ENCODE data around the gene NIPBL.
A peak's percentile ranks its signal among the peaks of the same experiment; 100 is the strongest.
"Not testable (repeated sequence)": the region's sequence is repeated elsewhere in the genome, so short reads cannot be mapped to it uniquely, and the experiment has no call there.

NIPBL gene, protein sequence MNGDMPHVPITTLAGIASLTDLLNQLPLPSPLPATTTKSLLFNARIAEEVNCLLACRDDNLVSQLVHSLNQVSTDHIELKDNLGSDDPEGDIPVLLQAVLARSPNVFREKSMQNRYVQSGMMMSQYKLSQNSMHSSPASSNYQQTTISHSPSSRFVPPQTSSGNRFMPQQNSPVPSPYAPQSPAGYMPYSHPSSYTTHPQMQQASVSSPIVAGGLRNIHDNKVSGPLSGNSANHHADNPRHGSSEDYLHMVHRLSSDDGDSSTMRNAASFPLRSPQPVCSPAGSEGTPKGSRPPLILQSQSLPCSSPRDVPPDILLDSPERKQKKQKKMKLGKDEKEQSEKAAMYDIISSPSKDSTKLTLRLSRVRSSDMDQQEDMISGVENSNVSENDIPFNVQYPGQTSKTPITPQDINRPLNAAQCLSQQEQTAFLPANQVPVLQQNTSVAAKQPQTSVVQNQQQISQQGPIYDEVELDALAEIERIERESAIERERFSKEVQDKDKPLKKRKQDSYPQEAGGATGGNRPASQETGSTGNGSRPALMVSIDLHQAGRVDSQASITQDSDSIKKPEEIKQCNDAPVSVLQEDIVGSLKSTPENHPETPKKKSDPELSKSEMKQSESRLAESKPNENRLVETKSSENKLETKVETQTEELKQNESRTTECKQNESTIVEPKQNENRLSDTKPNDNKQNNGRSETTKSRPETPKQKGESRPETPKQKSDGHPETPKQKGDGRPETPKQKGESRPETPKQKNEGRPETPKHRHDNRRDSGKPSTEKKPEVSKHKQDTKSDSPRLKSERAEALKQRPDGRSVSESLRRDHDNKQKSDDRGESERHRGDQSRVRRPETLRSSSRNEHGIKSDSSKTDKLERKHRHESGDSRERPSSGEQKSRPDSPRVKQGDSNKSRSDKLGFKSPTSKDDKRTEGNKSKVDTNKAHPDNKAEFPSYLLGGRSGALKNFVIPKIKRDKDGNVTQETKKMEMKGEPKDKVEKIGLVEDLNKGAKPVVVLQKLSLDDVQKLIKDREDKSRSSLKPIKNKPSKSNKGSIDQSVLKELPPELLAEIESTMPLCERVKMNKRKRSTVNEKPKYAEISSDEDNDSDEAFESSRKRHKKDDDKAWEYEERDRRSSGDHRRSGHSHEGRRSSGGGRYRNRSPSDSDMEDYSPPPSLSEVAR (N-terminal part only)

DNA sequence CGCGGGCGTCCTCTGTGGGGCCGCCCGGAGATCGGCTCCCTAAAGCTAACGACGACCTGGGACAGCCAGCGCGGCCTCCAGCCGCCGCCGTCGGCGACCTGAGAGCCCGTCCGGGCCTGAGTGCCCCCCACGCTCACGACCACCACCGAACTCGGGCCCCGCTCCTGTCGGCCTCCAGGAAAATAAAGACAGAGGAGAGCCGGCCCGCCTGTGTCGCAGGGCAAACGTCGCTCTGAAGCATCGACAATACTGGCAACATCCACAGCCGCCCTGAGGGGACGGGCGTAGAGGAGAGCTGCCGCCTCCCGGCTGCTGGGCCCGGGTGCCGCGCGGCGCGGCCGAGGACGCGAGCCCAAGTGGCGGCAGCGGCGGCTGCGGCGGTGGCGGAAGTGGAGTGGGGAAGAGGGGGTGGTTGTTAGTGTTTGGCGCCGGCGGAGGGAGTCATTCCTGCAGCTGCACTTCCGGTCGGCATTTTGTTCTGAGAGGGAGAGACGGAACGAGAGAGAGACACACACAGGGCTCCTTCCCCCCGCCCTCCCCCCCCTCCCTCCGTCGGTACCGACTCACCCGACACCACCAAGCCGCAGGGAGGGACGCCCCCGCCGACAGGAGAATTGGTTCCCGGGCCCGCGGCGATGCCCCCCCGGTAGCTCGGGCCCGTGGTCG lies at the start of gene NIPBL:
Gene NIPBL, plus strand, starts transcription at position 471 of the 666 bp plus-strand sequence. CDS start 76,928 bp downstream, outside the sequence.
- DNase-seq (ENCODE audit: low read depth), result peak; percentile 68

DNA sequence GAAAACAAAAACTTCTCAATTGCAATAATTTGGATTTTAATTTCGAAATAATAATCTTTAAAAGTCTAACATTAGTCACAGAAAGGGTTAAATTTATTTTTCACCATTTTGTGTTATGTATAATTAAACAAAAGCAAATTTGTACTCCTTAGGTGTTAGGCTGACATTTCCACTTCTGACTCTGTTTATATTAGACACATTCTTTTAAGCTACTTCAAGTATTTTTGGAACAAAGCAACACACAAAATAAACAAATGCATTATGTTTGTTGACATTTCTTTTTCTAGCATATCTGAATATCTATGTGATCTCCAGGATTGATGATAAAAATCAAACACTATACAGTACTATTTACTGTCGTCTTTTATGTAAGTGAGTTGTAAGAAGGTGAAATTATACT lies 44.3 kb upstream of the NIPBL start:
- no peak for DNase-seq (ENCODE audit: low read depth)

DNA sequence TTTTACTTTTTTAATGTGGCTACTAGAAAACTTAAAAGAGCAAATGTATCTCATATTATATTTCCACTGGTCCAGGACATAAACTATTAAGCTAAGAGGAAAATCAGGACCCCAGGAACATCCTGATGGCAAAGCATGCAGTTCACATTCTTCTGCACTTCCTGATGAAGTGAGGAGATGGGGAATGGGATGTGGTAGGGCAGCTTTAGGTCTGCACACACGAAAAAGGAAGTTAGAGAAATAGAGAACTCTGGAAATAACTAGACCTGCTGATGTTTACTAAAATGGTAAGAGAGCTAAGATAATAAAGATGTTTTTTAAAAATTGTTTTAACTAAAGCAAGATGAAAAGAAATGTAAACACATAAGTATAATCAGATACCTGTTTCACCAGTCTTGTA lies 39.7 kb upstream of the NIPBL start:
- DNase-seq (ENCODE audit: low read depth), result no peak

DNA sequence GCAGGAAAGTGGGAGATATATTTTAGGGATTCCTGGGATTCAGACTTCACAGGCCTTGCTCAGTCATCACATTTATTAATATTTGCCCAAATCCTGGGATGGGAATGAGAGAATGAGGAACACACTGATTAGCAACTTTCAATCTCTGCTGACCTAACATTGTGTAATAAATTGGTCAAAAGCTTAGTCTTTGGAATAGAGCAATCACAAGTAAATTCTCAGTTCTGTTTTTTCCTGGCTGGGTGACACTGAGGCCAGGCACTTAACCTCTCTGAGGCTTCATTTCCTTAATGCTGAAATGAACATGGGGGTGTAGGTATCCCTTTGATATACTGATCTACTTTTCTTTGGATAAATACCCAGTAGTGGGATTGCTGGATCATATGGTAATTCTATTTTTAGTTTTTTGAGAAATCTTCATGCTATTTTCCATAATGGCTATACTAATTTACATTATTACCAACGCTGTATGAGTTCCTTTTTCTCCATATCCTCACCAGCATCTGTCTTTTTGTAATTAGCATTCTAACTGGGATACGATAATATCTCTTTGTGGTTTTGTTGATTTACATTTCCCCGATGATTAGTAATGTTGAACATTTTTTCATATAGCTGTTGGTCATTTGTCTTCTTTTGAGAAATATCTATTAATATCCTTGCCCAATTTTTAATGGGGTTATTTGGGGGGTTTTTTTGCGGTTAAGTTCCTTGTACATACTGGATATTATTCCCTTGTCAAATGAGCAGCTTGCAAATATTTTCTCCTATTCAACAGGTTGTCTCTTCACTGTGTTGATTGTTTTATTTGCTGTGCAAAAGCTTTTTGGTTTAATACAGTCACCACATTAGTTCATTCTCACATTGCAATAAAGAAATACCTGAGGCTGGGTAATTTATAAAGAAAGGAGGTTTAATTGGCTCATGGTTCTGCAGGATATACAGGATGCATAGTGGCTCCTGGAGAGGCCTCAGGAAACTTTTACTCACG lies 36.8 kb upstream of the NIPBL start:
- no peak for DNase-seq (ENCODE audit: low read depth)

DNA sequence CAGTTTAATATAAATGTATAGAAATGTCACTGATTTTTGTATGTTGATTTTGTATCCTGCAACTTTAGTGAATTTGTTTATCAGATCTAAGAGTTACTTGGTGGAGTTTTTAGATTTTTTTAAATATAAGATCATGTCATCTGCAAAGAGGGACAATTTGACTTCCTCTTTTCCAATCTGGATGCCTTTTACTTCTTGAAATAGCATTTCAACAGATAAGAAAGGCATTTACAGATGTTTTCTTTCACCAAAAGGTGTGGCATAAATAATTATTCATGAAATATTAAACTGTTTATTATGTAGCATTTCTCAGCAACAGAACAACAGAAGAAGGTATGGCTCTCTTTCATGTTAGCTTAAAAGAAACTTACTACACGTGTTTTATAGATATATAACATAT lies 34.9 kb upstream of the NIPBL start:
- DNase-seq (ENCODE audit: low read depth), result no peak

DNA sequence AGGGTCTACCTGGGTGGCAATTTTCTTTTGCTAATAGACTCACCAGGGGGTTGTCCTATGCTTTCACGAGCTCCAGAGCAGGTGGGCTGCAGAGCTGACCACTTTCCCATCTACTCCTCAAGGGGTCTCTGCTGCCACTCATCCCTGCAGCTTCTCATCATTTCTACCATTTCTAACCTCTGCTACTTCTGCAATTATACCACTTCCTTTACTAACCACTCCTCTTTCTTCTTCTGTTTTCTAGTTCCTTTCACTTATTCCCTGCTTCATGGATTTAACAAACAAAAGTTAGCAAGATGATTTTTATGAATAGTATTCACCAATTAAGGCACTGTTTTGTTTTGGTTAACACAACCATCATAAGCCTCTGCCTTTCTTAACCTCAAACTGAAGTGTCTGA lies 34.5 kb upstream of the NIPBL start:
- no peak for DNase-seq (ENCODE audit: low read depth)

DNA sequence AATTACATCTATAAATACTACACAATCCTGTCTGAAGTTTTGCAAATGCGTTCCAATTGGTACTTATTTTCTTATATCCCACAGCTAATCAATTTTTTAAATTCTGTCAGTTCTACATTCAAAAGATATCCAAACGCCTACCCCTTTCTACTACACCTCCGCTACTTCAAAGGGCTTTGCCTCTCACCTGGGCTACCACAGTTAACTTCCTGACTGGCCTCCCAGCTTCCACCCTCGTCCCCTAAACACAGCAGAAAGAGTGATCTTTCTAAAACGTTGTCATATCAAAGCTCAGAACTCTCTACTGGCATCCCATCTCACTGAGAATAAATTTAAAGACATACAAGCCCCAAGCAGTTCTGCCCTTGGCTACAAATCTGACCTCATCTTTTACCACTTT lies 32.3 kb upstream of the NIPBL start:
- DNase-seq (ENCODE audit: low read depth), result no peak

DNA sequence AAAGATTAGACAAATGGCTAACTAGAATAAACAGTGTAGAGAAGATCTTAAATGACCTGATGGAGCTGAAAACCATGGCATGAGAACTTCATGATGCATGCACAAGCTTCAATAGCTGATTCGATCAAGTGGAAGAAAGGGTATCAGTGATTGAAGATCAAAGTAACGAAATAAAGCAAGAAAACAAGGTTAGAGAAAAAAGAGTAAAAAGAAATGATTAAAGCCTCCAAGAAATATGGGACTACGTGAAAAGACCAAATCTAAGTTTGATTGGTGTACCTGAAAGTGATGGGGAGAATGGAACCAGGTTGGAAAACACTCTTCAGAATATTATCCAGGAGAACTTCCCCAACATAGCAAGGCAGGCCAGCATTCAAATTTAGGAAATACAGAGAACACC lies 28.0 kb upstream of the NIPBL start:
- not testable (repeated sequence) for DNase-seq (ENCODE audit: low read depth)

DNA sequence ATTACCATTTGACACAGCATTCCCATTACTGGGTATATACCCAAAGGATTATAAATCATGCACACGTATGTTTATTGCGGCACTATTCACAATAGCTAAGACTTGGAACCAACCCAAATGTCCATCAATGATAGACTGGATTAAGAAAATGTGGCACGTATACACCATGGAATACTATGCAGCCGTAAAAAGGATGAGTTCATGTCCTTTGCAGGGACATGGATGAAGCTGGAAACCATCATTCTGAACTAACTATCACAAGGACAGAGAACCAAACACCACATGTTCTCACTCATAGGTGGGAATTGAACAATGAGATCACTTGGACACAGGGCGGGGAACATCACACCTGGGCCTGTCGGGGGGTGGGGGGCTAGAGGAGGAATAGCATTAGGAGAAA lies 23.7 kb upstream of the NIPBL start:
- DNase-seq (ENCODE audit: low read depth), result not testable (repeated sequence)

DNA sequence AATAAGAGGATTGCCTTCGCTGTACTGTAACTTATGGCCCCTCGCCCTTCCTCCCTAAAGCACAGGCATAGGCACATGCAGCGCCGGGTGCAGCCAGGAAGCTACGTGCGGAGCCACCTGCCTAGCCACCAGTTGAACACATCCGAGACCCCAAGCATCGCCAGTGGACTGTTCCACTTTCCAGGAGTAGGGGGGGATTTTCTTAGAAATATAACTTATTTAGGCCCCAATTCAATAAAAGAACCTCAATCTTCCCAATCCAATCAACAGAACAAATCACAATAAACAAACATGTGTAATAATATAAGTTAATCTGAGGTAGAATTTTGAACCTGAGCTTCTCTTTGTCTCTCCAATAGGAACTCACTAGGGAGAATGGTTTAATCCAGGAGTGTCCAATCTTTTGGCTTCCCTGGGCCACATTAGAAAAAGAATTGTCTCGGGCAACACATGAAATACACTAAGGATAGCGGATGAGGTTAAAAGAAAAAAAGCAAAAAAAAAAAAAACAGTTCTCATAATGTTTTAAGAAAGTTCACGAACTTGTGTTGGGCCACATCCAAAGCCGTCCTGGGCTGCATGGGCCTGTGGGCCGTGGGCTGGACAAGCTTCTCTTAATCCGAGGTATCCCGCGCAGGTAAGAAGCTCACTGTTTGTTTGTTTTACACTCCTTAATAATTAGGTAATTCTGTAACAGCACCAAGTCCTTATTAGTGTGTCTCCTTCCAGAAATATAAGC lies 22.0 kb upstream of the NIPBL start:
- no peak for DNase-seq (ENCODE audit: low read depth)

DNA sequence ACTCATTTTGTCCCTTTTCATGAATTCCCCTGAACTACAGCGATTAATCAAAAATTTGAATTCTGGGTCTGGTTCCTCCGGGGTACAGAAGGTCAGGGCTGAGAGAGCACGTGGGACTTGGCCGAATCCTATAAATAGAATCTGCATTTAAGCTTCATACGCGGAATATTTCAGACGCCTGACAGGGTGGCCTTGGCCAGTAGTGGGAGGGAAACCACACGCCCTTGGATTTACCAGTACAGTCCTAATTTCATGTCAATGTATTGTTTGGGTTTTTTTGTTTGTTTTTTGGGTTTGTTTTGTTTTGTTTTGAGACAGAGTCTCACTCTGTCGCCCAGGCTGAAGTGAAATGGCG lies 21.5 kb upstream of the NIPBL start:
- no peak for DNase-seq (ENCODE audit: low read depth)

DNA sequence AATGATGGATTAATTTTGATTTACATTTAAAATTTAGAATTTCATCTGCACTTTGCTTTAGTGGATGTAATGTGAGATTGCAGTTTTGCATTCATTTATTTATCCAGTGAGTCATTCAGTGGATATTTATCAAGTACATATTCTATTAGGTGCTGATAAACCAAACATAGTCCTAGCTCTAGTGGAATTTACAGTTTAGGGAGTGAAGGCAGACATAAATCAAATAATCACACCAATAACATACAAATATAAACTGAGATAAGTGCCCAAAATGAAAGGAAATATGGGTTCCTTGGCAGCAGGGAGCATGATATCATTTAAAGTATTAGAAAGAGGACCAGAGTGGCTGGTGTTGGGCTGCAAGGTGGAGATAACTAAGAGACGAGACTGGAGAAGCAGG lies 14.7 kb upstream of the NIPBL start:
- DNase-seq (ENCODE audit: low read depth), result no peak

DNA sequence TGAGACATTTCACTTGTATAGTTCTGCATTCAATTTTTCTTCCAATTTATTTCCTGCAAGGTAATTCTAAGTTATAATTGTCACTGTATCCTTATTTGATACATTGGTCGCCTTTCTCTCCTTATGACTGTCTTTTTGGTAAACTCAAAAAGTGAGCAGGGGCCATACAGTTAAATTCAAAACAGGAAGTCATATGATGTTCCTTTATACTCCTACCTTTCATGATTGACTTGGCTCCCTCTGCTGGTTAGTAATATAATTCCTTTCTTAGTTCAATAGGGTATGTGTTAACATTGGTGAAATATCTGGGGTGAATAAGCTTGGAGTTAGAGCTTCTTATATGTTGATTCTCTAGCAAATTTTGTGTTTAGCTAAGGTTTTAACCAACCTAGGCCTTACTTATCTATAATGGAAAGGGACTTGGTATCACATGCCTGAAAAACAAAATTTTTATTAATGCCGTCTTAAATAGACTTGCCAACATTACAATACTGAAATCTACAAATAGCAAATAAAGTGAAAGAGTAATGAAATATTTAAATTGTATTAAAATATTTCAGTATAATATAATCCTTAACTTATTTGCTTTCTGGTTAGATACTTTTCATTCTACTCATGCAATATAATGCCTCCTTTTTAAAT lies 6.0 kb upstream of the NIPBL start:
- no peak for DNase-seq (ENCODE audit: low read depth)

DNA sequence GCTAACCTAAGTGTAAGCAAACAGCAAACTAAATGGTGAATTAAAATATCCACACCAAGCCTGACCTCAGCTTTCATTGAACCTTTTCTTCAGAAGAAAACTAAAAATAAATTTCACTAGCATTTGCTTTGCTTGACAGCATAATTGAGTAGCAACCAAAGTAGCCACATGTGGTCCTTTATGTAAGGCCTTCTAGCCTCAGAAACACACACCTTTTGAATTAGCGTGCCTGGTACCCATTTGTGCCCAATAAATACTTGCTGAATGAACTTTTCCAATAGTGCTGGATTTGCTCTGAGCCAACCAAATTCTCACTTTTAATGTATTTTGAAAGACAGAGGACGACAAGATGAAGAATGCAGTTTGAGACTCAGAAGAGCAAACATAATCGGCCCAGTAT lies 2.1 kb upstream of the NIPBL start:
- DNase-seq (ENCODE audit: low read depth), result no peak

DNA sequence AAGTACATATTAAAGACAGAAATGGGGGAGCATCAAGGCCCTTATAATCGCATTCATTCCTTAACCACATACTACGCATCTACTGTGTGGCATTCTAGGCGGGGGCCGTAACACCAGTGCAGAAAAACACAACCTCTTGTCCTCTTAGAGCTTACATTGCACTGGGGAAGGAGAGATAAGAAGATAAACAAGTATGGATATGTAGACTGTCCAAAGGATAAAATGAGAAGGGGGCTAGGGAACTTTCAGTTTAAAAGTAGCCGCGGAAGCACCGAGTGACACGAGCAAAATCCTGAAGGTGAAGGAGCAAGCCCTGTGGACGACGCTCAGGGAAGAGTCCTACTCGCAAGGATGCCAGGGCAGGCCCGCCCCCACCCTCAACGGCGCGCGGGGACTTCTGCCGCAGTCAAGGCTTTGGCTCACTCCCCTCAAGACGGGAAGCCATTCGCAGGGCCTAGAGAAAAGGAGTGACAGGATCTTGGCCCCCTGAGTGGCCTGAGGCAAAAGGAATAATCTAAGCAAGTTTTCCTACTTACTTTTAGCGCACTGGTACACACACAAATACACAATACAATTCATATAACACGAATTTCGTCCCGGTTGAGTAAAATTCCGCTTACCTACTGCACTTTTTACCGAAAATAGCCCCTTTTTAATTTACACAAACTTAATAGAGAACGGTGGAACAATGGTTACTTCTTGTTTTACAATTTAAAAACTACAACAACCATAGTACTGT lies 1.3 kb upstream of the NIPBL start:
- no peak for DNase-seq (ENCODE audit: low read depth)

DNA sequence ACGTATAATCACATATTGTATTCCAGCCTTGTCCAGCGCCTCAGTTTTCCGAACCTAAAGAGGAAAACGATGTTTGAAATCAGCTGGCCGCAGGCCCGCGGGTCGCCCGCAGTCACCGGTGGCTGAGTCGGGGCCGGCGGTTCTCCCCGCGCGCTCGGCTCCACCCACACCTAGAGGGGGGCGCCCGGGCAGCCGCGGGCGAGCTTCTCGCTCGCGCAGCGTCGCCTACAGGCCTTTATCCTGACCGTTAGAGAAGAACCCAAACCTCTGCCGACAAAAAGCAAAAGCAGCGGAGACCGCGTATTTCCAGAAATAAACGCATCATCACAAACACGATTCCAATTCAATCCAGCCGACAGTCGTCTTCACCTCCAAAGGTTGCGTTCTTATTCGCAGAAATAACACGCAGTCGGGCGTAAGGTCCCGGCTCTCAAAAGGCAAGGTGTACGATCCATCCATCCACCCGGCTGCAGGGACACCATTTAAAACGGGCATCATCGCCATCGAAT lies 725 bp upstream of the NIPBL start:
- DNase-seq (ENCODE audit: low read depth), result peak; percentile 53

DNA sequence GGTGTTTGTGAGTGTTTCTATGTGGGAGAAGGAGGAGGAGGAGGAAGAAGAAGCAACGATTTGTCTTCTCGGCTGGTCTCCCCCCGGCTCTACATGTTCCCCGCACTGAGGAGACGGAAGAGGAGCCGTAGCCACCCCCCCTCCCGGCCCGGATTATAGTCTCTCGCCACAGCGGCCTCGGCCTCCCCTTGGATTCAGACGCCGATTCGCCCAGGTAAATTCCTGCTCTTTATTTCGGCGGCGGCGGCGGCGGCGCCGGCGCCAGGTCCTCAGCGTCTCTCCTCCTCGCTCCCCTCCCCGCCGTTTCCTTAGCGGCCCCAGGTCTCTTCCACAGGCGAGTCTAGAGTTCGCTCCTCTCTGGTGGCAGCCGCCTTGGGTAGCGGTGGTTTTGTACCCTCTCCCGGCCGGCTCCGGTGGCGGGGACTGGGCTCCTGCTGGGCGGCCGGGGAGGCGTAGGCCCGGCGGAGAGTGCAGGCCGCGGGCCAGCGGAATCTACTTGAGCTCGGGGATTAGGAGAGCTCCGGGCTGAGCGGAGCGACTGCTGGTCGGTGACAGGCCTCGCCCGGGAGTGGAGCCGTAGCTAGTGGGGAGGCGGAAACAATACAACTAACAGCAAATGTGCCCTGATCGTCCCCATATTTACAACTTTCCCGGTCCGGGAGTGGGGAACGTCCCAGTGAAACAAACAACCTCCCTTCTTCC lies 547 bp downstream of the NIPBL start:
- DNase-seq (ENCODE audit: low read depth), result peak; percentile 26

Measured in stimulated activated CD8-positive, alpha-beta memory T cell treated with anti-CD3 and anti-CD28 coated beads, Interleukin-15, amount 100 ng/mL, for 24 hours (primary cell).